IgD-negative memory B cell (primary cell): ENCODE results near the gene CACNG4. TPM values are rescaled to one million over a fixed set of nuclear protein-coding genes. Genes with fewer than 3 reads are reported as not detected.
A peak's percentile ranks its signal among the peaks of the same experiment; 100 is the strongest.

Experiments used
- H3K27ac Mint-ChIP-seq, 3 donors: one replicate each; pipeline ENCODE4 v1.8.0; 2020 to 2022; ENCODE audit warnings: mild to moderate bottlenecking in 3 of 3, mixed read lengths in 3 of 3, moderate library complexity in 1 of 3
- H3K27me3 Mint-ChIP-seq: one replicate; pipeline ENCODE4 v1.8.0; 2021; ENCODE audit warnings: mixed read lengths
- H3K36me3 Mint-ChIP-seq: one replicate; pipeline ENCODE4 v1.8.0; 2020; ENCODE audit warnings: mild to moderate bottlenecking, mixed read lengths
- H3K4me1 Mint-ChIP-seq, 3 donors: one replicate each; pipeline ENCODE4 v1.8.0; 2020 to 2022; ENCODE audit warnings: mixed read lengths in 3 of 3, mild to moderate bottlenecking in 1 of 3
- H3K4me3 Mint-ChIP-seq, 4 donors: one replicate each; pipeline ENCODE4 v1.8.0; 2020 to 2022; ENCODE audit warnings: mild to moderate bottlenecking in 4 of 4, mixed read lengths in 4 of 4, moderate library complexity in 3 of 4
- H3K9me3 Mint-ChIP-seq, 3 donors: one replicate each; pipeline ENCODE4 v1.8.0; 2020 to 2021; ENCODE audit warnings: mixed read lengths in 3 of 3, mild to moderate bottlenecking in 1 of 3
- polyA plus RNA-seq: library from polyadenylated mRNA; unstranded; fragments of 300-500 nt; fragmentation: Illumina TruSeq; gene quantifications from one replicate; pipeline ENCODE4 v1.2.3, GENCODE V29; 2021

The CACNG4 gene
- polyA plus RNA-seq, 1 donor from 2014 or later, result not detected

- Mint-ChIP-seq H3K4me1 (no peaks in the 10 kb centered on the region), H3K4me3 (no peak overlapping the region), H3K9me3 (peaks cover 0 to 2% (median 1%) of the 10 kb centered on the region in 3 donors), H3K27ac (peak overlapping the region in 2 of 3 donors; percentile 49 to 59), H3K36me3 (no peaks in the 10 kb centered on the region), H3K27me3 (peaks cover 2% of the 10 kb centered on the region)
Observed at GRCh38 chr17:67018471-67019434, 54.2 kb downstream of the CACNG4 start.

- Mint-ChIP-seq H3K27me3 (peaks cover 5% of the 10 kb centered on the region), H3K27ac (no peak overlapping the region), H3K4me3 (no peak overlapping the region), H3K4me1 (no peaks in the 10 kb centered on the region), H3K36me3 (no peaks in the 10 kb centered on the region), H3K9me3 (peaks cover 0 to 2% (median 0%) of the 10 kb centered on the region in 3 donors)
Observed at GRCh38 chr17:67019809-67020208, 55.3 kb downstream of the CACNG4 start.

GRCh38 chr17:67020293-67020766 lies 55.8 kb downstream of the CACNG4 start:
- Mint-ChIP-seq H3K27me3 (peaks cover 7% of the 10 kb centered on the region), H3K4me1 (no peaks in the 10 kb centered on the region), H3K4me3 (no peak overlapping the region), H3K9me3 (no peaks in the 10 kb centered on the region), H3K36me3 (no peaks in the 10 kb centered on the region), H3K27ac (no peak overlapping the region)

- H3K27me3 Mint-ChIP-seq, result peaks cover 7% of the 10 kb centered on the region
Observed at GRCh38 chr17:67021196-67021595, 56.7 kb downstream of the CACNG4 start.

GRCh38 chr17:67021743-67022450 lies 57.4 kb downstream of the CACNG4 start:
- Mint-ChIP-seq H3K36me3 (no peaks in the 10 kb centered on the region), H3K27me3 (peaks cover 5% of the 10 kb centered on the region), H3K9me3 (no peaks in the 10 kb centered on the region), H3K4me1 (no peaks in the 10 kb centered on the region), H3K27ac (no peak overlapping the region), H3K4me3 (no peak overlapping the region)

More at GRCh38 chr17:67021196-67021595, 56.7 kb downstream of the CACNG4 start:
- H3K4me3 Mint-ChIP-seq, result no peak overlapping the region
- no peaks in the 10 kb centered on the region for H3K4me1 Mint-ChIP-seq
- H3K36me3 Mint-ChIP-seq, result no peaks in the 10 kb centered on the region
- H3K27ac Mint-ChIP-seq, result no peak overlapping the region
- no peaks in the 10 kb centered on the region for H3K9me3 Mint-ChIP-seq

GRCh38 chr17:67022451-67022810 lies 57.9 kb downstream of the CACNG4 start:
- Mint-ChIP-seq H3K27ac (no peak overlapping the region), H3K27me3 (peaks cover 5% of the 10 kb centered on the region), H3K36me3 (no peaks in the 10 kb centered on the region), H3K9me3 (no peaks in the 10 kb centered on the region), H3K4me1 (no peaks in the 10 kb centered on the region), H3K4me3 (no peak overlapping the region)

GRCh38 chr17:67024736-67025135 lies 60.2 kb downstream of the CACNG4 start:
- H3K27me3 Mint-ChIP-seq, result peaks cover 5% of the 10 kb centered on the region
- H3K27ac Mint-ChIP-seq, result no peak overlapping the region
- no peaks in the 10 kb centered on the region for H3K4me1 Mint-ChIP-seq
- H3K9me3 Mint-ChIP-seq, result no peaks in the 10 kb centered on the region
- H3K4me3 Mint-ChIP-seq, result no peak overlapping the region
- no peaks in the 10 kb centered on the region for H3K36me3 Mint-ChIP-seq

GRCh38 chr17:67025216-67025792 lies 60.8 kb downstream of the CACNG4 start:
- H3K36me3 Mint-ChIP-seq, result no peaks in the 10 kb centered on the region
- no peak overlapping the region for H3K4me3 Mint-ChIP-seq
- no peaks in the 10 kb centered on the region for H3K4me1 Mint-ChIP-seq
- no peaks in the 10 kb centered on the region for H3K9me3 Mint-ChIP-seq
- no peak overlapping the region for H3K27ac Mint-ChIP-seq
- peaks cover 5% of the 10 kb centered on the region for H3K27me3 Mint-ChIP-seq

GRCh38 chr17:67026341-67026740 lies 61.8 kb downstream of the CACNG4 start:
- H3K27ac Mint-ChIP-seq, result no peak overlapping the region
- peaks cover 5% of the 10 kb centered on the region for H3K27me3 Mint-ChIP-seq
- H3K9me3 Mint-ChIP-seq, result no peaks in the 10 kb centered on the region
- no peaks in the 10 kb centered on the region for H3K4me1 Mint-ChIP-seq
- no peaks in the 10 kb centered on the region for H3K36me3 Mint-ChIP-seq
- H3K4me3 Mint-ChIP-seq, result no peak overlapping the region

GRCh38 chr17:67027031-67027628 lies 62.6 kb downstream of the CACNG4 start:
- H3K9me3 Mint-ChIP-seq, result no peaks in the 10 kb centered on the region
- no peaks in the 10 kb centered on the region for H3K4me1 Mint-ChIP-seq
- H3K27me3 Mint-ChIP-seq, result peaks cover 5% of the 10 kb centered on the region
- no peaks in the 10 kb centered on the region for H3K36me3 Mint-ChIP-seq
- H3K4me3 Mint-ChIP-seq, result no peak overlapping the region
- H3K27ac Mint-ChIP-seq, result no peak overlapping the region

GRCh38 chr17:67030641-67031040 lies 66.1 kb downstream of the CACNG4 start:
- Mint-ChIP-seq H3K27me3 (peaks cover 4% of the 10 kb centered on the region), H3K4me1 (no peaks in the 10 kb centered on the region), H3K36me3 (no peaks in the 10 kb centered on the region), H3K9me3 (peaks cover 0 to 4% (median 0%) of the 10 kb centered on the region in 3 donors), H3K27ac (no peak overlapping the region), H3K4me3 (no peak overlapping the region)

GRCh38 chr17:67032382-67032781 lies 67.9 kb downstream of the CACNG4 start:
- Mint-ChIP-seq H3K9me3 (peaks cover 0 to 6% (median 0%) of the 10 kb centered on the region in 3 donors), H3K36me3 (no peaks in the 10 kb centered on the region), H3K27ac (no peak overlapping the region), H3K27me3 (peaks cover 7% of the 10 kb centered on the region), H3K4me1 (peaks cover 0 to 2% (median 0%) of the 10 kb centered on the region in 3 donors), H3K4me3 (no peak overlapping the region)

GRCh38 chr17:67032985-67033384 lies 68.5 kb downstream of the CACNG4 start:
- Mint-ChIP-seq H3K9me3 (peaks cover 0 to 6% (median 0%) of the 10 kb centered on the region in 3 donors), H3K36me3 (no peaks in the 10 kb centered on the region), H3K27ac (no peak overlapping the region), H3K4me3 (no peak overlapping the region), H3K4me1 (peaks cover 0 to 2% (median 0%) of the 10 kb centered on the region in 3 donors), H3K27me3 (peaks cover 7% of the 10 kb centered on the region)

- Mint-ChIP-seq H3K27ac (no peak overlapping the region), H3K36me3 (no peaks in the 10 kb centered on the region), H3K4me3 (no peak overlapping the region), H3K9me3 (peaks cover 0 to 8% (median 0%) of the 10 kb centered on the region in 3 donors), H3K4me1 (peaks cover 0 to 2% (median 0%) of the 10 kb centered on the region in 3 donors), H3K27me3 (peaks cover 7% of the 10 kb centered on the region)
Observed at GRCh38 chr17:67033613-67034012, 69.1 kb downstream of the CACNG4 start.
